GM12892 (cell line): ENCODE measurements around the gene UNC45A.

Experiments
- POLR2A ChIP-seq: IDR thresholded peaks from 2 replicates; pipeline ENCODE4 v1.6.1; 2011; ENCODE audit warnings: low read depth, low read length, control low read depth
- TAF1 ChIP-seq: IDR thresholded peaks from 2 replicates; pipeline ENCODE4 v1.6.1; 2011; ENCODE audit warnings: low read depth, mild to moderate bottlenecking, control low read depth, low read length, borderline replicate concordance

GRCh38 chr15:90911906-90912769 is 22.9 kb upstream of the UNC45A start:
- TF ChIP-seq POLR2A (no peak), TAF1 (no peak)
